HepG2 (cell line): ENCODE data around the gene GRIK3. TPM values are rescaled to one million over a fixed set of nuclear protein-coding genes. Genes with fewer than 3 reads are reported as not detected.

ENCODE experiments used
- ATAC-seq: fragments of 200-7000 bp; cut with Tn5 transposase; 3 replicates; pipeline ENCODE4 v1.9.1; 2020; ENCODE audit warnings: mild to moderate bottlenecking, moderate library complexity
- BruUV-seq: library from RNA; stranded (reverse); fragments of 400-500 nt; replicated peaks from 2 replicates; lab custom pipeline; 2021; lab: Mats Ljungman, UMichigan
- CTCF ChIA-PET: fragments of 300-600 bp; formaldehyde crosslinking; extraction: SDS; loops from one replicate; lab custom pipeline; 2021; ENCODE audit warnings: low total read pairs, inconsistent platforms, low intra/inter-chr PET ratio; lab: Yijun Ruan, JAX
- POLR2A ChIA-PET: fragments of 350-600 bp; sonication (Branson Sonifier 250); formaldehyde crosslinking; loops from one replicate; lab custom pipeline; 2020; ENCODE audit warnings: antibody characterized with exemption, inconsistent platforms; lab: Yijun Ruan, JAX
- DNase-seq: peaks from one replicate; pipeline ENCODE4 v3.0.0-alpha.2; 2015; ENCODE audit warnings: low spot score
- FAIRE-seq: peaks from 3 replicates; lab custom pipeline; 2011; peaks lifted over from hg19 to GRCh38; lab: Jason Lieb, UNC
- H2AFZ ChIP-seq: one replicate; pipeline ENCODE4 v1.6.1; 2011; ENCODE audit warnings: low read length, inconsistent platforms
- H3K27ac ChIP-seq: fragments of 300-600 bp; 3 replicates; pipeline ENCODE4 v1.8.0; 2011; ENCODE audit warnings: mixed run types, mild to moderate bottlenecking, mixed read lengths, low read length, inconsistent platforms; ENCODE audit not compliant: insufficient read depth; ENCODE audit errors: extremely low read length
- H3K27me3 ChIP-seq, 2 experiments: fragments of 200-600 bp in 1 of 2; 2 replicates in 1 of 2; 3 replicates in 1 of 2; pipeline versions ENCODE4 v1.6.0 to v1.8.0; 2011; ENCODE audit warnings: low read length in 2 of 2, mild to moderate bottlenecking in 2 of 2, moderate library complexity in 2 of 2, inconsistent platforms in 1 of 2; ENCODE audit not compliant: insufficient read depth in 2 of 2, control insufficient read depth in 1 of 2
- H3K36me3 ChIP-seq, 2 experiments: fragments of 200-600 bp in 1 of 2; replicated peaks in 1 of 2; 2 replicates in 1 of 2; 3 replicates in 1 of 2; pipeline versions ENCODE4 v1.5.1 to v1.8.0; 2011; ENCODE audit warnings: low read length in 2 of 2, inconsistent platforms in 1 of 2; ENCODE audit not compliant: insufficient read depth in 2 of 2, control insufficient read depth in 1 of 2
- H3K4me1 ChIP-seq: 2 replicates; pipeline ENCODE4 v1.5.1; 2012; ENCODE audit warnings: low read length, inconsistent platforms; ENCODE audit not compliant: insufficient read depth
- H3K4me2 ChIP-seq: 2 replicates; pipeline ENCODE4 v1.6.0; 2011; ENCODE audit warnings: low read depth, low read length, inconsistent platforms
- H3K4me3 ChIP-seq, 3 experiments: fragments of 200-600 bp in 1 of 3; sonication (generic), shearing (Covaris generic) in 1 of 3; replicated peaks in 1 of 3; 2 replicates each; pipeline ENCODE4 v1.5.1; 2011 to 2016; ENCODE audit warnings: low read length in 3 of 3, inconsistent platforms in 2 of 3, low read depth in 2 of 3, mild to moderate bottlenecking in 2 of 3, control low read depth in 1 of 3, mixed read lengths in 1 of 3; ENCODE audit not compliant: insufficient read depth in 1 of 3
- H3K79me2 ChIP-seq: one replicate; pipeline ENCODE4 v1.6.1; 2011; ENCODE audit warnings: low read length, inconsistent platforms; ENCODE audit not compliant: insufficient read depth
- H3K9ac ChIP-seq: 2 replicates; pipeline ENCODE4 v1.6.0; 2011; ENCODE audit warnings: mild to moderate bottlenecking, low read depth, low read length, inconsistent platforms; ENCODE audit not compliant: insufficient read depth
- H3K9me3 ChIP-seq: 2 replicates; pipeline ENCODE4 v1.5.1; 2012; ENCODE audit warnings: mild to moderate bottlenecking, low read length
- H4K20me1 ChIP-seq: 2 replicates; pipeline ENCODE4 v1.6.0; 2011; ENCODE audit warnings: inconsistent platforms, mild to moderate bottlenecking, low read length, moderate library complexity; ENCODE audit not compliant: insufficient read depth
- CHCHD3 ChIP-seq: sonication (generic); formaldehyde crosslinking; IDR thresholded peaks from 2 replicates; pipeline ENCODE4 v1.8.0; 2022; ENCODE audit warnings: mild to moderate bottlenecking, missing genetic modification reagents, moderate library complexity
- NCOA2 ChIP-seq: sonication (generic); formaldehyde crosslinking; IDR thresholded peaks from 2 replicates; pipeline ENCODE4 v1.8.0; 2022; ENCODE audit warnings: inconsistent platforms
- NRL ChIP-seq: sonication (generic); formaldehyde crosslinking; IDR thresholded peaks from 2 replicates; pipeline ENCODE4 v1.5.0; 2020; ENCODE audit warnings: missing genetic modification reagents, mild to moderate bottlenecking, moderate library complexity, borderline replicate concordance
- POLR2A ChIP-seq, 2 experiments: IDR thresholded peaks; 2 replicates each; pipeline ENCODE4 v1.6.1; 2011; ENCODE audit warnings: low read depth in 2 of 2, low read length in 2 of 2, mild to moderate bottlenecking in 1 of 2, moderate library complexity in 1 of 2; ENCODE audit not compliant: insufficient read depth in 1 of 2
- TOPORS ChIP-seq: sonication (generic); formaldehyde crosslinking; IDR thresholded peaks from 2 replicates; pipeline ENCODE4 v1.8.0; 2023; ENCODE audit warnings: mild to moderate bottlenecking, missing genetic modification reagents
- ZNF546 ChIP-seq: sonication (generic); formaldehyde crosslinking; conservative IDR thresholded peaks from 2 replicates; pipeline ENCODE4 v1.8.1; 2023; ENCODE audit warnings: mild to moderate bottlenecking, missing genetic modification reagents
- ZNF572 ChIP-seq: sonication (generic); formaldehyde crosslinking; IDR thresholded peaks from 2 replicates; pipeline ENCODE4 v1.5.1; 2020; ENCODE audit warnings: mild to moderate bottlenecking, missing genetic modification reagents
- ZNF766 ChIP-seq: sonication (generic); formaldehyde crosslinking; IDR thresholded peaks from 2 replicates; pipeline ENCODE4 v1.5.0; 2020; ENCODE audit warnings: missing genetic modification reagents, borderline replicate concordance
- WGBS: methylation state at CpG from one replicate; pipeline ENCODE4 v1.1.6; 2017; ENCODE audit warnings: low lambda C conversion rate; 5-methylcytosine and 5-hydroxymethylcytosine counted together
- in situ Hi-C: cut with HindIII; loops from 2 replicates; pipeline ENCODE4 v1.10.0; 2017; ENCODE audit warnings: low pct_unique_long_range_greater_than_20kb; ENCODE audit not compliant: extremely low pct_ligation_motif_present
- intact Hi-C: fragments of 100-400 bp; cut with micrococcal nuclease; formaldehyde crosslinking; loops from one replicate; pipeline ENCODE4 v1.10.0; 2022; ENCODE audit not compliant: unreplicated experiment
- polyA plus RNA-seq, 8 experiments: library from polyadenylated mRNA; depleted of rRNA in 3 of 8; stranded (reverse) in 7 of 8; unstranded in 1 of 8; fragments of >200 nt; fragmentation: Illumina TruSeq in 4 of 8; extraction: Trizol in 4 of 8; gene quantifications; 2 replicates each; pipeline versions ENCODE4 v1.2.1 to v1.2.3, GENCODE V29; 2011 to 2016; ENCODE audit warnings: low read depth in 4 of 8, missing spikeins in 1 of 8, mixed read lengths in 1 of 8; ENCODE audit not compliant: insufficient read depth in 1 of 8
- total RNA-seq, 5 experiments: library from RNA; depleted of rRNA; stranded (reverse); fragments of >200 nt; fragmentation: Illumina TruSeq; extraction: Trizol; gene quantifications; 2 replicates each; pipeline ENCODE4 v1.2.3, GENCODE V29; 2016; ENCODE audit warnings: low read depth in 1 of 5
- TF ChIP-seq, protein P1 (sequence below): sonication (generic); formaldehyde crosslinking; IDR thresholded peaks from 2 replicates; pipeline ENCODE4 v1.9.0; 2022; ENCODE audit warnings: missing genetic modification reagents, mild to moderate bottlenecking, borderline replicate concordance
- TF ChIP-seq, protein P2 (sequence below): sonication (generic); formaldehyde crosslinking; IDR thresholded peaks from 2 replicates; pipeline ENCODE4 v1.4.0; 2020; ENCODE audit warnings: mild to moderate bottlenecking, missing genetic modification reagents
- TF ChIP-seq, protein P3 (sequence below): sonication (generic); formaldehyde crosslinking; IDR thresholded peaks from 2 replicates; pipeline ENCODE4 v1.4.0; 2020; ENCODE audit warnings: missing genetic modification reagents
- TF ChIP-seq, protein P4 (sequence below): sonication (generic); formaldehyde crosslinking; IDR thresholded peaks from 2 replicates; pipeline ENCODE4 v1.4.0; 2020; ENCODE audit warnings: missing genetic modification reagents, borderline replicate concordance

GRIK3 gene
- total and polyA plus RNA-seq, 2 of the 13 experiments (the other 11 are each of a cell fraction or from before 2014, with no cell fraction given) = not detected

DNA sequence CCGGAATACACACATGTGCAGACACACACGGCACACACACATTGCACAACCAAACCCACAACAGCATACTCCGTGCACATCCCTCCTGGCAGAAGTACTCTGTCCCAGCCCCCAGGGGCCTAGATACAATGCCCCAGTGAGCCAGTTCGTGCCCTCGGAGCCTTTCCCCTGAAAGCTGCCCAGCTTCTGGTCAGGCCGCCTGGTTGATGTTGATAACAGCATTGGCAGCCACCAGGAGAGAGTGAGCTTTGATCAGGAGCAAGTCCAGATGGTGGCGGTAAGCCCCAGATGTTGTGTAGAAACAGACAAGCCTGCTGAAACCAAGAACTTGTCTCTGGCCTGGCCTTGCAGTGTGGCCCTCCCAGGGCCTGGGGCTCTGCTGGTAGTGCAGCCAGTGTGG, 109.1 kb downstream of the GRIK3 start (continued):
- TF ChIP-seq, protein P1, sequence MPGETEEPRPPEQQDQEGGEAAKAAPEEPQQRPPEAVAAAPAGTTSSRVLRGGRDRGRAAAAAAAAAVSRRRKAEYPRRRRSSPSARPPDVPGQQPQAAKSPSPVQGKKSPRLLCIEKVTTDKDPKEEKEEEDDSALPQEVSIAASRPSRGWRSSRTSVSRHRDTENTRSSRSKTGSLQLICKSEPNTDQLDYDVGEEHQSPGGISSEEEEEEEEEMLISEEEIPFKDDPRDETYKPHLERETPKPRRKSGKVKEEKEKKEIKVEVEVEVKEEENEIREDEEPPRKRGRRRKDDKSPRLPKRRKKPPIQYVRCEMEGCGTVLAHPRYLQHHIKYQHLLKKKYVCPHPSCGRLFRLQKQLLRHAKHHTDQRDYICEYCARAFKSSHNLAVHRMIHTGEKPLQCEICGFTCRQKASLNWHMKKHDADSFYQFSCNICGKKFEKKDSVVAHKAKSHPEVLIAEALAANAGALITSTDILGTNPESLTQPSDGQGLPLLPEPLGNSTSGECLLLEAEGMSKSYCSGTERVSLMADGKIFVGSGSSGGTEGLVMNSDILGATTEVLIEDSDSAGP (CRISPR knock-in tag) = no peak
- TF ChIP-seq POLR2A (IDR thresholded peaks at IDR 0.05; ENCODE audit: insufficient read depth in 1 of 2, low read depth in 2 of 2, low read length in 2 of 2) (no peak), ZNF546 (CRISPR knock-in tag) (no peak), TOPORS (no peak)
- TF ChIP-seq, protein P2, sequence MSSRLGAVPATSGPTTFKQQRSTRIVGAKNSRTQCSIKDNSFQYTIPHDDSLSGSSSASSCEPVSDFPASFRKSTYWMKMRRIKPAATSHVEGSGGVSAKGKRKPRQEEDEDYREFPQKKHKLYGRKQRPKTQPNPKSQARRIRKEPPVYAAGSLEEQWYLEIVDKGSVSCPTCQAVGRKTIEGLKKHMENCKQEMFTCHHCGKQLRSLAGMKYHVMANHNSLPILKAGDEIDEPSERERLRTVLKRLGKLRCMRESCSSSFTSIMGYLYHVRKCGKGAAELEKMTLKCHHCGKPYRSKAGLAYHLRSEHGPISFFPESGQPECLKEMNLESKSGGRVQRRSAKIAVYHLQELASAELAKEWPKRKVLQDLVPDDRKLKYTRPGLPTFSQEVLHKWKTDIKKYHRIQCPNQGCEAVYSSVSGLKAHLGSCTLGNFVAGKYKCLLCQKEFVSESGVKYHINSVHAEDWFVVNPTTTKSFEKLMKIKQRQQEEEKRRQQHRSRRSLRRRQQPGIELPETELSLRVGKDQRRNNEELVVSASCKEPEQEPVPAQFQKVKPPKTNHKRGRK (CRISPR knock-in tag) = no peak

GRCh38 chr1:36924282-36924811, 110.0 kb downstream of the GRIK3 start:
- peak; percentile 18 for DNase-seq
- Histone ChIP-seq H3K79me2 (no peaks in the 10 kb centered on the region), H2AFZ (no peak overlapping the region), H3K4me1 (no peaks in the 10 kb centered on the region), H3K4me2 (no peak overlapping the region), H3K9ac (no peak overlapping the region), H3K27me3 (no peaks in the 10 kb centered on the region), H3K27ac (no peak overlapping the region), H3K9me3 (no peaks in the 10 kb centered on the region), H4K20me1 (no peaks in the 10 kb centered on the region), H3K36me3 (no peaks in the 10 kb centered on the region), H3K4me3 (no peak overlapping the region)
- in situ Hi-C loops (no loop called here), intact Hi-C loops (no loop called here)
- ChIA-PET CTCF (no interaction called here), POLR2A (no interaction called here)
- ATAC-seq = peak; percentile 57; the same call in 2 of the 3 replicates
- FAIRE-seq = no peak
- BruUV-seq = no TSS peak
- 11% methylated on average over 5 of the region's 14 CpGs for WGBS
- TF ChIP-seq ZNF572 (CRISPR knock-in tag) = no peak
- TF ChIP-seq, protein P3, sequence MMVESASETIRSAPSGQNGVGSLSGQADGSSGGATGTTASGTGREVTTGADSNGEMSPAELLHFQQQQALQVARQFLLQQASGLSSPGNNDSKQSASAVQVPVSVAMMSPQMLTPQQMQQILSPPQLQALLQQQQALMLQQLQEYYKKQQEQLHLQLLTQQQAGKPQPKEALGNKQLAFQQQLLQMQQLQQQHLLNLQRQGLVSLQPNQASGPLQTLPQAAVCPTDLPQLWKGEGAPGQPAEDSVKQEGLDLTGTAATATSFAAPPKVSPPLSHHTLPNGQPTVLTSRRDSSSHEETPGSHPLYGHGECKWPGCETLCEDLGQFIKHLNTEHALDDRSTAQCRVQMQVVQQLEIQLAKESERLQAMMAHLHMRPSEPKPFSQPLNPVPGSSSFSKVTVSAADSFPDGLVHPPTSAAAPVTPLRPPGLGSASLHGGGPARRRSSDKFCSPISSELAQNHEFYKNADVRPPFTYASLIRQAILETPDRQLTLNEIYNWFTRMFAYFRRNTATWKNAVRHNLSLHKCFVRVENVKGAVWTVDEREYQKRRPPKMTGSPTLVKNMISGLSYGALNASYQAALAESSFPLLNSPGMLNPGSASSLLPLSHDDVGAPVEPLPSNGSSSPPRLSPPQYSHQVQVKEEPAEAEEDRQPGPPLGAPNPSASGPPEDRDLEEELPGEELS (CRISPR knock-in tag) = no peak
- no peak for TF ChIP-seq NCOA2 (CRISPR knock-in tag)
- no peak for TF ChIP-seq ZNF766 (CRISPR knock-in tag)
- no peak for TF ChIP-seq CHCHD3 (CRISPR knock-in tag)
- TF ChIP-seq, protein P4, sequence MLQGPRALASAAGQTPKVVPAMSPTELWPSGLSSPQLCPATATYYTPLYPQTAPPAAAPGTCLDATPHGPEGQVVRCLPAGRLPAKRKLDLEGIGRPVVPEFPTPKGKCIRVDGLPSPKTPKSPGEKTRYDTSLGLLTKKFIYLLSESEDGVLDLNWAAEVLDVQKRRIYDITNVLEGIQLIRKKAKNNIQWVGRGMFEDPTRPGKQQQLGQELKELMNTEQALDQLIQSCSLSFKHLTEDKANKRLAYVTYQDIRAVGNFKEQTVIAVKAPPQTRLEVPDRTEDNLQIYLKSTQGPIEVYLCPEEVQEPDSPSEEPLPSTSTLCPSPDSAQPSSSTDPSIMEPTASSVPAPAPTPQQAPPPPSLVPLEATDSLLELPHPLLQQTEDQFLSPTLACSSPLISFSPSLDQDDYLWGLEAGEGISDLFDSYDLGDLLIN (CRISPR knock-in tag) = no peak
- no peak for TF ChIP-seq NRL (CRISPR knock-in tag)
